Islet of Langerhans (tissue), 1 donor: ENCODE measurements around the gene TMEM171.

ENCODE experiments used
- FAIRE-seq: peaks from one replicate; lab custom pipeline; 2011; peaks lifted over from hg19 to GRCh38; lab: Jason Lieb, UNC

The TMEM171 gene, protein sequence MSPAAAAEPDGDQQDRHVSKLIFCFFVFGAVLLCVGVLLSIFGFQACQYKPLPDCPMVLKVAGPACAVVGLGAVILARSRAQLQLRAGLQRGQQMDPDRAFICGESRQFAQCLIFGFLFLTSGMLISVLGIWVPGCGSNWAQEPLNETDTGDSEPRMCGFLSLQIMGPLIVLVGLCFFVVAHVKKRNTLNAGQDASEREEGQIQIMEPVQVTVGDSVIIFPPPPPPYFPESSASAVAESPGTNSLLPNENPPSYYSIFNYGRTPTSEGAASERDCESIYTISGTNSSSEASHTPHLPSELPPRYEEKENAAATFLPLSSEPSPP

DNA sequence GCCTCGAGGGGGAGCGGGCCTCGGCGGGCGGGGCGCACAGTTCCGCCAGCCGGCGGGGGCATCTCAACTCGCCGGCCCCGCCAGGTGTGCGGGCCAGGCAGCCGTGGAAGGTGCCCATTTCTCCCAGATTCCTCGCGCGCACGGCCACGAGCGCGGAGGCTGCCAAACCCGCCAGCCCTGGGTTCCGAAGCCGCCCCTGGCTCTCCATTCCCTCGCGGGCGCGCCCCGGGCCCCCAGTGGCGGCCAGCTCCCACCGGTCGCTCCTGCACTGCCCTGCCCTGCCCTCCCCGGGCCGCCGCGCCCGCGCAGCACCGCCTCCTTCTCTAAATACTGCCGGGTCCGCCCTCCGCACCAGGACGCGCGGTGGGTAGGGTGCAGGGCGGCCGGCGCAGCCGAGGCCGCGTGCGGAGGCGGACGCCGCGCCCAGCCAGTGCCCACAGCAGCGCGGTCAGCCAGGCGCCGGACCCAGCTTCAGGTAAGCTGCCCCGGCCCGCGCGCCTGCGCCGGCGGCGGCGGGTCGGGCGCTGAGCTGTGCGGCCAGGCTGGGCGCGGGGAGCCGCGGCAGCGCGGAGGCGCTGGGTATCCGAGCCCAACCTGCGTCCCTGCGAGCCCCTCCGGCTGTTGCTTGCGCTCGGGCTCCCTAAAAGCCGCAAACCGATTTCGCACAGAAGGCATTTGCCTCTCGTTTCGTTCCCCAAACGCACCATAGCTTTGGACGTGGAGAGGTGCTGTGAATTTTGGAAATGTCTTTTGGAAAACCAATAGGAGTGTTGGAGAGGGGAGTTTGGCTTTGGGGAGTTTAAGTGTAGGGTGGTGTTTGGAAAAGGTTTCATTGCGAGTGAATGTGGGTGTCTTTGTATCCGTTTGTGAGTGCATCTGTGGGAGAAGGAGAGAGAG lies at the start of gene TMEM171:
Gene TMEM171 (plus strand): TSS at position 354 of the 897 bp plus-strand sequence. CDS start 2,799 bp downstream, outside the sequence.
- FAIRE-seq: no peak

DNA sequence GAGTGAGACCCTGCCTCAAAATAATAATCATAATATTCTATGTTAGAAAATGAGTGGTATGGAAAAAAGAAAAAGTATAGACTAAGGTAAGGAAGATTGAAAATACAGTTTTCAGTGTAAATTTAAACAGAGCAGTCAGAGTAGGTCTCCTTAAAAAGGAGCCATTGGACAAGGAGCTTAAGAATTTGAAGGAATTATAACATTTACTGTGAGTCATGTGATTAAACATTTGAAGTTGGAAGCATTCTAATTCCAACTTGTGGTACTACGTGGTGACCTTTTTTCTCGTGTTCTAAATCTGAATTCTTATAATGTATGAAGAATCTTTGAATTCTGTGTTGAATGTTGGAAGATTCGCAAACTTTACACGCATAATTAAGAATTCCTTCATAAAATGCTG lies 39.3 kb upstream of the TMEM171 start:
- FAIRE-seq: no peak

DNA sequence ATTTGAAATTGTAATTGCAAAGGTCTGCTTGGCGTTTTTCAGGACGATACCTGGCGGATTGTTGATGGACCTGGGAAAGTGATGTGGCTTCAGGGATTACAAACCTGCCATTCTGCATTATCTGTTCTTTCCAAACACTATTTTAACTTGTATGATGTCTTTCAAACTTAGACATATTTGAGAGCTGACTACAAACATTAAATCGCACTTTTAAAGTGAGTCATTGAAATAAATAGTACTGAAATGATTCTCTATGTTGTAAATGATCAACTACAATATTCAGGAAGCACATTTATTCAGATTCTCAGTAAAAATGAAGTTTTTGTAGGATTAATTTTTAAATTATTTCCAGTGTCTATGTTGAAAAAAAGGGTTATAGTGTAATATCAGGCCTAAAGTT lies 32.3 kb upstream of the TMEM171 start:
- no peak for FAIRE-seq

DNA sequence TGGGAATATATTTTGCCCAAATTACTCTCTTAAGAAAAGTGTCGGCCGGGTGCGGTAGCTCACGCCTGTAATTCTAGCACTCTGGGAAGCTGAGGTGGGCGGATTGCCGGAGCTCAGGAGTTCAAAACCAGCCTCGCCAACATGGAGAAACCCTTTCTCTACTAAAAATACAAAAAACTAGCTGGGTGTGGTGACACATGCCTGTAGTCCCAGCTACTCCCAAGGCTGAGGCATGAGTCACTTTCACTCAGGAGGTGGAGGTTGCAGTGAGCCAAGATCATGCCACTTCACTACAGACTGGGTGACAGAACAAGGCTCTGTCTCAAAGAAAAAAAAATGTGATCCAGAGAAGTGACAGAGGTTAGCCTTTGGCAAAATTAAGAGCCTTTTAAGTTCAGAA lies 26.4 kb upstream of the TMEM171 start:
- no peak for FAIRE-seq

DNA sequence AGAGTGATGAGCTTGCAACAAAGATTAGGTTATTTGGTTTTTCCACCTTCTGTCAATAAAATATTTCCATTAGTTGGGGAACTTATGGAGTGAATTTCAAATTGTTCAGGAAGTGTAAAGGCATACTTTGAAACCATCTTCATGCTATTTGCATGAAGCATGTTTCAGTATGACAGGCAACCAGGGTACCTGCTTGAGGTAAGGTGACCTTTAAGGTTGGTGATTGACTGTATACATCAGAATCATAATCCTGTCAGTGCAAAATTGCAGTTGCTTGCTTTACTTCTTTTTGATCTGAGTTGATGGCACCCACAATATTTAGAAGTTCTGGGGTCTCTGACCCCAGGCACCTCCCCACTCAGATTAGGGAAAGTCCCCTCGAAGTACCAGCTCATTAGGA lies 26.0 kb upstream of the TMEM171 start:
- no peak for FAIRE-seq

DNA sequence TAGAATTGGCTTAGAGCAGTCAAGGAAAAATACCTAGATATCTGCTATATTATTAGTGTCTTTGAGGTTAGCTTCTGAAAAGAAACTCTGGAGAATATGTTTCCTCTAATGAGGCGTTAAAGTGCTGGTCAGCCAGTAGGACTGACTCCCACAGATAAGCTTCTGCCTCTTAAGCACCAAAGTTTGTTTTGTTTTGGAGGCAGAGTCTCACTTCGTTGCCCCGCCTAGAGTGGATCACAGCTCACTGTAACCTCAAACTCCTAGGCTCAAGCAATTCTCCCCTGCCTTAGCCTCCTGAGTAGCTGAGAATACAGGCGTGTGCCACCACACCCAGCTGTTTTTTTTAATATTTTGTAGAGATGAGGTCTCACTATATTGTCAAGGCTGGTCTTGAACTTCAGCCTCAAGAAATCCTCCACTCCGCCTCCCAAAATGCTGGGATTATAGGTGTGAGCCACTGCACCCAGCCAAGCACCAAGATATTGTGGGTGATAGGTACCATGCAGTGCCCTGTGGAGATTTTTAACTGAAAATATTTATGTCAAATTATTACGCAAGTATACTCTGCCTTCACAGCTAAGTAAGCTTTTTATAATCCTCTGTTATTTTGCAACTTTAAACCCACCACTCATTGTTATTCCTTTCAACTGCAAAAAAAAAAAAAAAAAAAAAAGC lies 24.7 kb upstream of the TMEM171 start:
- no peak for FAIRE-seq

DNA sequence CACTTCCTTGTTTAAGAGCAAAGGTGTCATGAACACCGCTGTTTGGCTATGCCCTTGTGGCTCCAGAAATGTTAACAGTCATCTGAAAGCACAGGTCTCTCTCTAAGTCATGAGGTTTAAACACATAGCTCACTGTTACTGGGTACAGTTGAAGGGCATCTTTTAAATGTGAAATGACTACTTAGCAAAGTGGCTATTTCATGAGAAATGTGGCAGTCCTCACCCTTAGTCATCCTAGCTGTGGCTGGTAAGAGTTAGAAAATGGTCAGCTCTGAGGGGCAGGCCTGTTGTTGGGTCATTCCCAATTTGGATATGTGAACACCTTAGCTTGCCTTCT lies 24.2 kb upstream of the TMEM171 start:
- FAIRE-seq: no peak

DNA sequence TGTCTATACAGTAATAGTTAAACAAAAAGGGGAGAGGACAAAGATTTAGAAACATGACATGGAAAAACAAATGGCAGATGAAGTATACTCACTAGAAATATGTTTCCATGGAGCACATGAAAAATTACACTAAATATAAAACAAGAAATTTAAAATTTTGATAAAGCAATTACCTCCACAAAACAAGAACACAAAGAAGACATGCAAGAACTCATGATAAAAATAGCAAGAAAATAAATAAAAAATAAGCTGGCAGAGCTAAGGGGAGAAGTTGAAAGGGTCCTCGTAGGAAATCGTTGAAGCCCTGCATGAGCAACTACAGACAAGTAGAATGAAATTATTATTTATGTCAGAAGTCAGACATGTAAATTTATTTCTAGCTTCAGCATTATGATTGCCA lies 22.6 kb upstream of the TMEM171 start:
- FAIRE-seq: no peak

DNA sequence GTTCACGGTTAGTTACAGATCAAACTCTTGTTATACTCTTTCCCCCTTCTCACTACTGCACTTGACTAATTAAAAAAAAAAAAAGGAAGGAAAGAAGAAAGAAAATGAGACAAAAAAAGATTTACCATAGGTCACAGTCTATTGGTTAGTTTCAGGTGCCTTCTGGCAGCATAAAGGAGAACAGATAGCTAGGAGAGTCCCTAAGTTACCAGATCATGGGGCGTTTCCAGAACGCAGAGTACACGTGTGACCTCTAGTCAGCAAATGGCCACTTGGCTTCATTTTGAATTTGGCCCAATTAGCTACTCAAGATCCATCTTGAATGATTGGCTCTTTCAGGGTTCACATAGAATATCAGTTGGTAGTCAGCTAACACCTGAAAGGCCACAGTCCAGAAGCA lies 20.3 kb upstream of the TMEM171 start:
- FAIRE-seq: no peak

DNA sequence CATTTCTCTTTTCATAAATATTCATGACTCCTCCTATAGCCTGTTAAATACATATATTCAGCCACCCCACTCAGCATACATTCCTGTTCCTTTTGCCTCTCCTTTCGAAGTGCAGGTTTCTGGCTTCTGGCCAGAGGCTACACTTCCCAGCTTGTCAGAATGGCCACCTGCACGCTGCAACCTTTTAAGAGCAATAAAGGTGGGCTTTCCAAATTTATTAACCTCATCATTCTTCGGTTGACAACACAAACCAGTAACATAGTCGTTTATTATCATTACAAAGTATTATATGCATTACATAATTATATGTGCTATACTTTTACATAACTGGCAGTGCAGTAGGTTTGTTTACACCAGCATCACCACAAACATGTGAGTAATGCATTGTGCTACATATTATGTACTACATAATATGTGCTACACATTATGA lies 16.5 kb upstream of the TMEM171 start:
- FAIRE-seq: no peak

DNA sequence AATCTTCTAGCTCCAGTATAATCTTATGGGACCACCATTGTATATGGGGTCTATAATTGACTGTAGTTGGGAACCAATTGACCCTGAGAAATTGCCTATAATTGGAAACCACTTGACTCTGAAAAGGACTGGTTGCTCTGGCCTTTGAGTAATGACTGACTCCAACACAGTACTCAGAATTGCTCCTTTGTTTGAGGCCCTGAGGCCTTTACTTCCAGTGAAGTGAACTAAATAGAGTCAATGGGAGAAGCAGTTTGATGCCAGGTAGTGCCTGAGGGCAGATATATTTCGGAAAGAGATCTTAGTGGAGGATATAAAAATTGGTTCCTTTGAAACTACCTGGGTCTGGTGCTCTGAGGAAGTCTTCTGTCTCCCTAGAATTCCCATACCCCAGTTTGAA lies 16.0 kb upstream of the TMEM171 start:
- FAIRE-seq: no peak

DNA sequence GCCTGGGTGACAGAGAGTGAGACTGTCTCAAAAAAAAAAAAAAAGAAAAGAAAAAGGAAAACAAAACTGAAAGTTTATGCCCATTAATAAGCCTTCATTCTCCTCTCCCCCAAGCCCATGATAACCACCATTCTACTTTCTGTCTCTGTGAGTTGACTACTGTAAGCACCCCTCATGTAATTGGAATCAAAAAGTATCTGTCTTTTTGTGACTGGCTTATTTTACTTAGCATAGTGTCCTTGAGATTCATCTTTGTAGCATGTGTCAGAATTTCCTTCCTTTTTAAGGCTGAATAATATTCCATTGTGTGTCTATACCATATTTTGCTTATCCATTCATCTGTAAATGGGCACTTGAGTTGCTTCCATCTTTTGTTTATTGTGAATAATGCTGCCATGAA lies 14.0 kb upstream of the TMEM171 start:
- FAIRE-seq: no peak

DNA sequence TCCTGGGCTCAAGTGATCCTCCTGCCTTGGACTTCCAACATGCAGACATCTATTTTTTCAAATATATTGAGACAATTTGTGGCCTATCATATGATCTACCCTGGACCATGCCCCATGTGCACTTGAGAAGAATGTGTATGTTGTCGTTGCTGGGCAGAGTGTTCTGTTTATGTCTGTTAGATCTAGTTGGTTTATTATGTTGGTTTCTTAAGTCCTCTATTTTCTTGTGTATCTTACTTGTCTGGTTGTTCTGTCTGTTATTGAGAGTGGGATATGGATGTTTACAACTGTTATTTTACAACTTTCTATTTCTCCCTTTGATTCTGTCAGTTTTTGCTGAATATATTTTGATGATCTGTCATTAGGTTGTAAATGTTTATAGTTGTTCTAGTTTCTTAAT lies 10.2 kb upstream of the TMEM171 start:
- no peak for FAIRE-seq

DNA sequence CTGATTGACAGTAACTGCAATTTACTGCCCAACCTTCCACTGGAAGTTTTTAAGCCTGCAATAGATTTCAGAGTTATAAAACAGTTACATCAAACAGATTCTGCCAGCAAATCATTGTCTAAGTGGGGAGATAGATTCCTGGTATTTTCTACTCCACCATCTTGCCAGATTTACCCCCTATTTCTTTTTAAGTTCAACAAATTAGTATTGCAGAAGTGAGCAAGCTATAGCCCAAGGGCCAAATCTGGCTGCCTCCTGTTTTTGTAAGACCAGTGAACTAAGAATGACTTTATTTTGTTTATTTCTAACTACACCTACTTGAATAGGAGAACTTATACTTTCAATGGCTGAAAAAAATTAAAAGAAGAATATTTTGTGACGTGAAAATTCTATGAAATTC lies 8.8 kb upstream of the TMEM171 start:
- FAIRE-seq: no peak

DNA sequence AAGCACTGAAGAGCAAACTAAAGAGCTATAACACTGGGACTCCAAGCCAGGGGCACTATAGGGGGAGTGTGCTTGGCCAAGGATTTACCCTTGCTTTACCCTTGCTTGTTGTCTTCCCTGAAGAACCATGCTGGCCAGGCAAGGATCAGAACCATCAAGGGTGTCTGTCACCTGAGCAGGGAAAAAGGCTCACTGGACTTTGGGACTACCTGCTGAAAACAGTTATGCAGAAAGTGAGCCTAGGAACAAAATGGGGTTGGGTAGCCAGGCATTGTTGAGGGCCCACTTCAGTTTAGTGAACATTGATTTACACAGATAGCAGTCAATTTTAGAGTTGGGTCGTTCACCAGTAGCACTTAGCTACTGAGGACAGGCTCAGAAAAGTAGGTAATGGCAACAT lies 8.0 kb upstream of the TMEM171 start:
- no peak for FAIRE-seq

DNA sequence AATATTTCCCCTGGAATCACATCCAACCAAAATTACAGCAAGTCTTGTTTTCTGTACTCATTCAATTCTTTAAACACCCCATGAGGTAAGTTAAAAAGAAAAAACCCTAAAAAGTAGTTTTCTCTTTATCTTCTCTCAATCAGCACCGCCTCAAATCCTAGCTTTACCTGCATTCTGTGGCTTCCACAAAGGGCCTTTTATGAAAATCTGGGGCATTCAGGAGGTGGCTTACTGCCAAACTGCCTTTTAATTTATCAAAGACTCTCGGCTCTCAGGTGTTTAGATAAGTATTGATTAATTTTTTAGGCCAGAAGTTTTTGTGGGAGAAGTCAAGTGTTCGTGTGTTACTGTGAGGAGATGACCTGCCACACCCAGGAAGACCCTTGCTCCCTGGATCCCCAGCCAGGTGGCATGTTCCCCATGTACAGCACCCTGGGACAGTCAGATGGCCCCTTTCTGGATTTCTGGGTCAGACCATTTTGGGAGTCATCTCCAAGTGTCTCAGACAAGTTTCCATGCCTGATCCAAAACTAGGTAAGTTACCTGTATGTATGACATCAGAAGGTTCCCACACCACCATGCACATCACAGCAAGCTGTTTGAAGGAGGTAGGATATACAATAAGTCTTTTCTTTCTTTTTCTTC lies 6.2 kb upstream of the TMEM171 start:
- FAIRE-seq: no peak

DNA sequence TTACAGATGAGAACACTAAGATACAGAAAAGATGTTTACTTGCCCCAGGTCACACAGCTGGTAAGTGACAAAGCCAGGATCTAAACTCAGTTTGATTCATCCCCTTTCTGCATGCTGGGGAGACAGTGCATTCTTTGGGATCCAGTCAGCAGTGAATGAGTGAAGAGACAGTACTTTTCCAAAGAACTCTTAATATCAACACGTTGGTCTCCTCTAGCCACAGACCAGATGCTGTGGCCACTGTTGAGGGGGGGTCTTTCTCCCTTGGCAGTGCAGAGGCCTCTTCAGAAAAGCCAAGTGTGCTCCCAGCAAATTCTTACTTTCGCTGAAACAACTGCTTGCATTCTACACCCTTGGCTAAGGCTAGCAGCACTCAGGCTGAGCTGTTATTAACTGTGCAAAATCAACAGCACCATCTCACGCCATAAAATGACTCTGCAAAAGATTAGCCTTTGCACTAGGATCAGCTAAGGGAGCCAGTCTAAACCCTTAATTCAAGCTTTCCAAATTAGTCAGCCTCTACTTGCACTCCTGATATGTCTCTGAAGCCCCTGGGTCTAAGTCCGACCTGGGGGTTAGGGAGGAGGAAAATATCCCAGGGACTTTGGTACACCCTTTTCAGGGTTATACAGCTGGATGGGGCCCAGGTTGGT lies 4.8 kb upstream of the TMEM171 start:
- FAIRE-seq: no peak

DNA sequence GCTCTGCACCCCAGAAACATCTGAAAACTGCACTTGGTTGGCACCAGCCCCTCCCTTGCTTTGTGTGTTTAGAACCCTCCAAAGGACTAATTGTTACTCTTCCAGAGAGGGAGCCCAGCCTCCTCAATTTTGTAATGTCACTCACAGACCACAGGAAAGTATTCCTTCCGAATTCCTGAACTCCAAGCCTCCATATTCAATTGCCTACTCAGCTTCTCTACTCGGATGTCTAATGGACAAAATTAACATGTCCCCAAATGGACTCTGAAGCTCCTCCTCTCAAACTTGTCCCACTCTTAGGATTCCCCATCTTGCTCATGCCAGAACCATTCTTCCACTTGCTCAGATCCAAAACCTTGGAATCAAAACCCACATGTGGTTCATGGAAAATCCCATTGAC lies 3.9 kb upstream of the TMEM171 start:
- FAIRE-seq: no peak

DNA sequence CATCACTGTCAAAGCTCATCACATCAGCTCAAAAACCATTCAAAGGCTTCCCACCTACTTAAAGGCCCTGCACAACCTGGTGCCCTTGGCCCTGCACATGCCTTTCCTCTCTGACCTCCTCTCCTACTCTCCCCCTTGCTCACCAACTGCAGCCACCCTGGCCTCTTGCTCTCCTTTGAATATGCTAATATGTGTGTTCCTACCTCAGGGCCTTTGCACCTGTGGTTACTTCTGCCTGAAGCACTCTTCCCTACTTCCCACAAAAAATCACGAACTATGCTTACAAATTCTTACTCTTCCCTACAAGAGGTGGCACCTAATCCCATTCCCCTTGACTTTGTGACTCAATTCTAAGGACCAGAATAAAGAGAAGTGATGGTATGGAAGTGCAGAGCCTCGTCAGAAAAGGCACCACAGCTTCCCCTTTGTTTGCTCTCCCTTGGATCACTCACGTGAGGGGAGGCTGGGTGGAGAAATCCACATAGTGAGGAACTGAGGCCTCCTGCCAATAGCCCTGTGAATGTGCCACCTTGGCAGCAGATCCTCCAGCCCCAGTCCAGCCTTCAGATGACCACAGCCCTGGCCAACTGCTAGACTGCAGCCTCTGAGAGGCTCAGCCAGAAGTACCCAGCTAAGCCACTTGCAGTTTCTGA lies 3.2 kb upstream of the TMEM171 start:
- no peak for FAIRE-seq

DNA sequence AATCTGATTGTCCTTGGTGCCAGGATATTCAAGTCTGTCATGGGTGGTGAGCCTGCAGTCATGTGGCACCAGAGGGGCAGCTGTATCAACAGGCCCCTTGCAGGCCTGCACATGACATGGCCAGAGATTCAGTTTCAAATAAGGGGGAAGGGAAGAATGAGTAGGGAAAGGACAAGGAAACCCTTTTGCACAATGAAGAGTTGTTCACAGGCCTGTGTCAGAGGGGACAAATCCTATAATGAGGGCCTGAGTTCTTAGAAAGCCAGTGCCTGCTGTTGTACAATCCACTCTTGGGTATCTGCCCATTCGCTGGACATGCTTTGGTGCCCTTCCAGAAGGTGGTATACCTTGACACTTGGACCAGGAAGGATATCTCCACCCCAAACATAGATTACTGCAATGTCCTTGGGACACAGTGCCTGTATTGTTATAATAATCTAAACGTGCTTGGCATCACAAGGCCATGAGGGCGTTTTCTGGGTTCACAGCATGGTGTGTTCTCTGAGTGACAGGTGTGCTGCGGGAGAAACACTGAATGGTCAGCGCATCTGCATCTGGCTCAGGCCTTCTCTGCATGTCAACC lies 1.9 kb upstream of the TMEM171 start:
- FAIRE-seq: no peak

DNA sequence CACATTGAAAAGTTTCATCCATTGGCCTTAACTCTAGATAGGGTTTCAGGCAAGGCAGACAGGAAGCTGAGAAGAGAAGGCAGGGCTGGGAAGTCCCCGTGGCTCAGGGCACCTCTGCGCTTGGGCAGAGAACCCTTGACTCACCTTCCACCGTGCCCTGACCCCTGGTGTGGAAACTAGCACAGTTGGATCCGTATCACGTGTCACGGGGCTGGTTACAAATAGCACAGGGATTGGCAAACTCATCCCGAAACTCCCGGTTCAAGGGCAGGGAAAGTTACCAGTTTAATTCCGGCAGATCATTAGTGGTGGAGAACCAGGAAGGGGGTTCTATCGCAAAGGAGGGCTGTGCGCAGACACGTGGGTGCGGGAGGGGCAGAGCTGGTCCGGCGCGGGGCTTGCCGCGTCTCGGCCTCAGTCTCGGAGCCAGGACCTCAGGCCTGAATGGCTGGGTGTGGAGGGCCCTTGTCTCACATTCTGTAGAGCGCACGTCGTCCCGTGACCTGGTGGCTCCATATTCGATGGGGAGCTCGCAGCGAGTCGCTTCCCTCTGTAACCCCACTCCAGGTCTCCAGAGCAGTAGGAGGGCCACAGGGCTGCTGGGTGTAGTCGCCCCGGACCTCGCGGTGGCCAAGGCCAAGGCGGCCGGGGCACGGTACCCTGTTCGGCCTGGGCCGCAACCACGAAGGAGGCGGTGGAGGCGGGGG lies 771 bp upstream of the TMEM171 start:
- no peak for FAIRE-seq
